Skeletal muscle cell (primary cell): ENCODE results near the gene RAB44.

Experiments used
- DNase-seq: peaks from one replicate; pipeline ENCODE4 v3.0.0-alpha.2; 2010; ENCODE audit warnings: low read depth
- H3K4me3 ChIP-seq: 2 replicates; pipeline ENCODE4 v1.5.1; 2011; ENCODE audit warnings: low read depth, mild to moderate bottlenecking, control low read depth, low read length, moderate library complexity

The RAB44 gene

DNA sequence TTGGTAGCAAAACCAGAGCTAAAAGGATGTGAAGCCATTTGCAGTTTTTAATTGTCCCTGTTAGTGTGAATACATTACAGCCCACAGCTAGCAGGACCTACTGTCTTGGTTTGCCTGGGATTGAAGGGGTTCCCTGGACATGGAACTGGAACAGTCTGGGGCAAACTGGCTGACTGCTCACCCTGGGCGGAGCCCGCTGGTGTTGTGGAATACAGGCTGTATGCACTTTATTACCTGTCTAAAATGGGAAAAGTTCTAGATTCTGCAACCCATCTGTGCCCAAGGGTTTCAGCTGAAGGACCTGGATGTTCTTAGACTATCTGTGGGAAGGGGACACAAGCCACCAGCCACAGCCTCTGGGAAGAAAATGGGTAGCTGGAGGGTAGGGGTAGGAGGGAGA lies 31.3 kb upstream of the RAB44 start:
- no peak for DNase-seq
- no peak overlapping the region for H3K4me3 ChIP-seq

GRCh38 chr6:36666826-36667591 lies 30.6 kb upstream of the RAB44 start:
- DNase-seq: peak; percentile 94
- H3K4me3 ChIP-seq: no peak overlapping the region

DNA sequence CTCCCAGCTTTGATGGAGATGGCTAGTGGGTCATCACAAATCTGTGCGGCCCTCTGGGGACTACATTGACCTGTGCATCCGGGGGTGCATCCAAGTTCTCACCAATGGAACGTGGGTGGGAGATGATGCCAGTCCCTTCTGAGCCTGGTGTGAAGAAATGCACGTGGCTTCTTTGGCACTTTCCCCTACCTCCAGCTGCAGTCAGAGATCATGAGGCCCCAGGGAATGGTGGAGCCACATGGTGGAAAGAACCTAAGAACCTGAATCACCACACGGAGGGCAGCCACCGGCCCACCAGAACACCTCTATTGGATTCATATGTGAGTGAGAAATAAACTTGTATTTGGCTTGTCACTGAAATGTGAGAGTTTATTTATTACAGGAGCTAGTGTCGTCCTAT lies 29.0 kb upstream of the RAB44 start:
- no peak for DNase-seq
- no peak overlapping the region for H3K4me3 ChIP-seq

DNA sequence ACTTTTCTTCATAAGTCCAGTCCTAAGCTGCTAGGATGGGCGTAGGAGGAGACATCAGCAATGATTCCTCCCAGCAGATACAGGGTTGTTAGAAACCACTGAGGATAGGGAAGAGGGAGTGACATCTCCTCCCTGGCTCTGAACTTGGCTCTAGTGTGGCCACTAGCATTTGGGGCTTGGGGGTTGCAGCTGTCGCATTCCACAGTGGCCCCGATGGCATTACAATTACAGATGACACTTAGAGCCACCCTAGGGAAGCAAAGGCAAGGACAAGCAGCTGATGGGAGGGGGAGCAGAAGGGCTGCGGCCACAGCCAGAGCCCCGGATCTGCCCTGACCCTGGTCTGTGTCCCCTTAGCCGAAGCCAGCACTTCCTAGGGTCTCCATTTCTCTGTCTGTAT lies 28.6 kb upstream of the RAB44 start:
- no peak overlapping the region for H3K4me3 ChIP-seq
- DNase-seq: no peak

DNA sequence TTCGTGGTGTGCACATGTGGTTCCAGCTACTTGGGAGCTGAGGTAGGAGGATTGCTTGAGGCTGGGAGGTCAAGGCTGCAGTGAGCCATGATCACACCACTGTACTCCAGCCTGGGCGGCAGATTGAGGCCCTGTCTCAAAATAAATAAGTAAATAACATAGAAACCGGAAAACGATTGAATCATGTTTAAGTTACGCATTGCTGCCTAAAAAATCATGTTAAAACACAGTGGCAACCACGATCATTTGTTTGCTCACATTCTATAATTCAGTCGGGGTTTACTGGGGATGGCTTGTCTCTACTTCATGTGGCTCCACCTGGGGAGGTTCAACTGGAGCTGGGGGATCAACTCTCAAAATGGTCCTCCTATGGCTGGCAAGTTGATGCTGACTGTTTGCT lies 27.4 kb upstream of the RAB44 start:
- H3K4me3 ChIP-seq: no peak overlapping the region
- no peak for DNase-seq

GRCh38 chr6:36671687-36672375 lies 25.8 kb upstream of the RAB44 start:
- no peak for DNase-seq
- H3K4me3 ChIP-seq: no peak overlapping the region

DNA sequence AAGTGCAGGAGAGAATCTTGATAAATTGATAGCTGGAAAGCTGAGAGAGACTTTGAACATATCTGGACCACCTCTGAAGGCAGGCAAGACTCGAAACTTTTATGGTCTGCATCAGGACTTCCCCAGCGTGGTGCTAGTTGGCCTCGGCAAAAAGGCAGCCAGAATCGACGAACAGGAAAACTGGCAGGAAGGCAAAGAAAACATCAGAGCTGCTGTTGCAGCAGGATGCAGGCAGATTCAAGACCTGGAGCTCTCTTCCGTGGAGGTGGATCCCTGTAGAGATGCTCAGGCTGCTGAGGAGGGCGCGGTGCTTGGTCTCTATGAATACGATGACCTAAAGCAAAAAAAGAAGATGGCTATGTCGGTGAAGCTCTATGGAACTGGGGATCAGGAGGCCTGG lies 23.7 kb upstream of the RAB44 start:
- no peak overlapping the region for H3K4me3 ChIP-seq
- DNase-seq: no peak

DNA sequence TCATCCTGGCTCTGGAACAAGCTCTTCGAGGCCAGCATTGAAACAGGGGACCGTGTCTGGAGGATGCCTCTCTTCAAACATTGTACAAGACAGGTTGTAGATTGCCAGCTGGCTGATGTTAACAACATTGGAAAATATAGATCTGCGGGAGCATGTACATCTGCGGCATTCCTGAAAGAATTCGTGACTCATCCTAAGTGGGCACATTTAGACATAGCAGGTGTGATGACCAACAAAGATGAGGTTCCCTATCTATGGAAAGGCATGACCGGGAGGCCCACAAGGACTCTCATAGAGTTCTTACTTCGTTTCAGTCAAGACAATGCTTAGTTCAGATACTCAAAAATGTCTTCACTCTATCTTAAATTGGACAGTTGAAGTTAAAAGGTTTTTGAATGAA lies 22.7 kb upstream of the RAB44 start:
- H3K4me3 ChIP-seq: no peak overlapping the region
- no peak for DNase-seq

- peak overlapping the region; percentile 15 for H3K4me3 ChIP-seq
- DNase-seq: peak; percentile 30
Measured at GRCh38 chr6:36676141-36677058, 21.2 kb upstream of the RAB44 start.

DNA sequence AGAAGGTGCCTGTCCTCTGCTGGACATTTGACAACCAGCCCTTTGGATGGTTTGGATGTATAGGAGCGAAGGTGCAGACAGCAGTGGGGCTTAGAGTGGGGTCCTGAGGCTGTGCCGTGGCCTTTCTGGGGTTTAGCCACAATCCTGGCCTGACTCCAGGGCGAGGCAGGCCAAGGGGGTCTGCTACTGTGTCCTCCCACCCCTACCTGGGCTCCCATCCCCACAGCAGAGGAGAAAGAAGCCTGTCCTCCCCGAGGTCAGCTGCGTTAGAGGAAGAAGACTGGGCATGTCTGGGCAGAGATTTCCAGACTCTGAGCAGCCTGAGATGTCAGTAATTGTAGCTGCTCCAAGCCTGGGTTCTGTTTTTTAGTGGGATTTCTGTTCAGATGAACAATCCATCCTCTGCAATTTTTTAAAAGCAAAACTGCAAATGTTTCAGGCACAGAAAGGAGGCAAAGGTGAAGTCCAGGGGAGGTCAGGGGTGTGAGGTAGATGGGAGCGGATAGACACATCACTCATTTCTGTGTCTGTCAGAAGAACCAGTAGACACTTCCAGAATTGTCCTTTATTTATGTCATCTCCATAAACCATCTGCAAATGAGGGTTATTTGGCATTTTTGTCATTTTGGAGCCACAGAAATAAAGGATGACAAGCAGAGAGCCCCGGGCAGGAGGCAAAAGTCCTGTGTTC lies 20.4 kb upstream of the RAB44 start:
- peak overlapping the region; percentile 24 for H3K4me3 ChIP-seq
- no peak for DNase-seq

- DNase-seq: no peak
- H3K4me3 ChIP-seq: peak overlapping the region; percentile 24
Measured at GRCh38 chr6:36677753-36678487, 19.7 kb upstream of the RAB44 start.

GRCh38 chr6:36678488-36679042 lies 19.1 kb upstream of the RAB44 start, which contains the start of gene CDKN1A:
Gene CDKN1A, plus strand, starts transcription at chr6:36678714. Its CDS starts 5,388 bp downstream, at chr6:36684102.
- DNase-seq: peak; percentile 89
- H3K4me3 ChIP-seq: peak within 1 kb of the TSS; percentile 99

GRCh38 chr6:36679043-36679833 lies 18.4 kb upstream of the RAB44 start:
- peak overlapping the region; percentile 99 for H3K4me3 ChIP-seq
- DNase-seq: no peak

GRCh38 chr6:36682328-36683144 lies 15.1 kb upstream of the RAB44 start:
- DNase-seq: no peak
- peak overlapping the region; percentile 99 for H3K4me3 ChIP-seq

DNA sequence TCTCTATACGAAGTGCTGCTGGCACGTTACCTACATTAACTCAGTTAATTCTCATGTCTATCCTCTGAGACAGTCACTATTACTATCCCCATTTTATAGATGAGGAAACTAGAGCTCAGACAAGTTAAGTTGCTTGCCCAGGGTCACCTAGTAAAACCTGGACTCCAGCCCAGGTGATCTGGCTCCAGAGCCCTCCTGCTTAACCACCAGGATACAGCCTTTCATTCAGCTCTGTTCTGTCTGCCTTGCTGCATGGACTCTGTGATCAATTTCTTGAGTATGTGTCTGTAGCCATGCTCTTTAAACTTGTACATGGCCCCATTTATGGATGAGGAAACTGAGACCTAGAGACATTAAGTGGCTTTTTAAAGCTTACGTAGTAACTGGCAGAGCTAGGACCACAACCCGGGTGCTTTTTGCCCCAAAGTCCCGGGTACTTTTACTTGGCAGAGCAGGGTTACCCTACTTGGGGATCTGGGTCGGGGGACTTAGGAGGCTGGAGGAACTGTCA lies 14.4 kb upstream of the RAB44 start:
- peak overlapping the region; percentile 99 for H3K4me3 ChIP-seq
- no peak for DNase-seq

DNA sequence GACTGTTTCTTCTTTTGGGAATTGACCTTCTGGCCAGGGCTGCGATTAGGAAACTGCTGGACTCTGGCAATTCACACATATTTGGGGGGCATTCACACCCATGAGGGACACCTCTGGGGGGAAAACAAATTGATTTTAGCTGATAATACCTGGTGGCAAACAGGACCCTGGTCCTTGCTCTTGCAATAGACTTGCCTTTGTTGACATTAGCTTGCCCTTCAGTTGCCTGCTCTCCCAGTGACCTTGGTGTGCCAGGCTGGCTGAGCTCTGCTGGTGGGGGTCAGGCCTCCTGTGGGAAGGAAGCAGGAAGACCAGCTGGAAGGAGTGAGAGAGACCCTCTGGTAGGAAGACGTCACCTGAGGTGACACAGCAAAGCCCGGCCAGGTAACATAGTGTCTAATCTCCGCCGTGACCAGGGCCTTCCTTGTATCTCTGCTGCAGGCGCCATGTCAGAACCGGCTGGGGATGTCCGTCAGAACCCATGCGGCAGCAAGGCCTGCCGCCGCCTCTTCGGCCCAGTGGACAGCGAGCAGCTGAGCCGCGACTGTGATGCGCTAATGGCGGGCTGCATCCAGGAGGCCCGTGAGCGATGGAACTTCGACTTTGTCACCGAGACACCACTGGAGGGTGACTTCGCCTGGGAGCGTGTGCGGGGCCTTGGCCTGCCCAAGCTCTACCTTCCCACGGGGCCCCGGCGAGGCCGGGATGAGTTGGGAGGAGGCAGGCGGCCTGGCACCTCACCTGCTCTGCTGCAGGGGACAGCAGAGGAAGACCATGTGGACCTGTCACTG lies 13.8 kb upstream of the RAB44 start:
- H3K4me3 ChIP-seq: peak overlapping the region; percentile 99
- no peak for DNase-seq
